Measurements from ENCODE around the gene TFAP2A.

The TFAP2A gene

GRCh38 chr6:10399451-10399850 lies 15.4 kb downstream of the TFAP2A start:
- Histone ChIP-seq H3K9ac (ENCODE audit: low read length) (no peak overlapping the region), H2BK5ac (ENCODE audit: low read depth, low read length, poor library complexity) (peak overlapping the region; percentile 61), H3K18ac (ENCODE audit: low read length) (peak overlapping the region; percentile 46), H3K79me1 (ENCODE audit: low read length) (peaks cover 18% of the 10 kb centered on the region), H4K12ac (ENCODE audit: low read depth, low read length) (no peak overlapping the region), H3K4me3 (ENCODE audit: low read depth, low read length) (no peak overlapping the region), H3K4me2 (ENCODE audit: low read length) (no peak overlapping the region), H3K36me3 (ENCODE audit: control insufficient read depth in 1 of 2, insufficient read depth in 2 of 2, low read length in 2 of 2) (peaks cover 14 to 36% of the 10 kb centered on the region in 2 experiments), H3K79me2 (ENCODE audit: control insufficient read depth, insufficient read depth, low read length, poor library complexity) (peaks cover under 1% of the 10 kb centered on the region), H2AK5ac (ENCODE audit: low read length) (no peak overlapping the region), H3K23ac (ENCODE audit: low read length) (no peak overlapping the region), H2BK12ac (ENCODE audit: low read length) (peak overlapping the region; percentile 36), H2AFZ (ENCODE audit: insufficient read depth, low read length, poor library complexity) (no peak overlapping the region), H3K9me3 (ENCODE audit: insufficient read depth, low read depth, low read length) (no peaks in the 10 kb centered on the region), H3K4ac (ENCODE audit: low read depth, low read length) (peak overlapping the region; percentile 67), H4K8ac (ENCODE audit: low read depth, low read length) (peak overlapping the region; percentile 35), H4K91ac (ENCODE audit: low read depth, low read length) (peak overlapping the region; percentile 51), H2BK120ac (ENCODE audit: insufficient read depth, low read length, poor library complexity) (no peak overlapping the region), H3K27ac (ENCODE audit: low read depth, low read length) (peak overlapping the region; percentile 56), H3K14ac (ENCODE audit: low read length) (no peak overlapping the region), H3K4me1 (ENCODE audit: control insufficient read depth in 1 of 2, insufficient read depth in 2 of 2, low read length in 2 of 2) (peaks cover 13 to 25% of the 10 kb centered on the region in 2 experiments), H3K27me3 (ENCODE audit: insufficient read depth, low read length) (no peaks in the 10 kb centered on the region)
- no CpG with 5 or more reads among the region's 2 CpGs for WGBS (ENCODE audit: extremely low coverage, insufficient coverage, insufficient read length)
- DNase-seq: no peak

- H2BK5ac ChIP-seq (ENCODE audit: low read depth, low read length, poor library complexity): no peak overlapping the region
- no peak overlapping the region for H4K91ac ChIP-seq (ENCODE audit: low read depth, low read length)
- no peak overlapping the region for H3K9ac ChIP-seq (ENCODE audit: low read length)
- H4K8ac ChIP-seq (ENCODE audit: low read depth, low read length): peak overlapping the region; percentile 11
- no peak overlapping the region for H4K12ac ChIP-seq (ENCODE audit: low read depth, low read length)
- H3K4me3 ChIP-seq (ENCODE audit: low read depth, low read length): no peak overlapping the region
- H3K36me3 ChIP-seq (ENCODE audit: control insufficient read depth in 1 of 2, insufficient read depth in 2 of 2, low read length in 2 of 2): peaks cover 14 to 33% of the 10 kb centered on the region in 2 experiments
- H3K4me2 ChIP-seq (ENCODE audit: low read length): no peak overlapping the region
- DNase-seq: no peak
- H2AK5ac ChIP-seq (ENCODE audit: low read length): no peak overlapping the region
- peaks cover 9 to 22% of the 10 kb centered on the region in 2 experiments for H3K4me1 ChIP-seq (ENCODE audit: control insufficient read depth in 1 of 2, insufficient read depth in 2 of 2, low read length in 2 of 2)
- H2AFZ ChIP-seq (ENCODE audit: insufficient read depth, low read length, poor library complexity): no peak overlapping the region
- no peak overlapping the region for H3K4ac ChIP-seq (ENCODE audit: low read depth, low read length)
- no peaks in the 10 kb centered on the region for H3K9me3 ChIP-seq (ENCODE audit: insufficient read depth, low read depth, low read length)
- H2BK12ac ChIP-seq (ENCODE audit: low read length): no peak overlapping the region
- WGBS (ENCODE audit: extremely low coverage, insufficient coverage, insufficient read length): no CpG with 5 or more reads among the region's 20 CpGs
- H3K27ac ChIP-seq (ENCODE audit: low read depth, low read length): no peak overlapping the region
- no peak overlapping the region for H3K18ac ChIP-seq (ENCODE audit: low read length)
- H3K23ac ChIP-seq (ENCODE audit: low read length): no peak overlapping the region
- no peak overlapping the region for H2BK120ac ChIP-seq (ENCODE audit: insufficient read depth, low read length, poor library complexity)
- H3K79me1 ChIP-seq (ENCODE audit: low read length): peaks cover 14% of the 10 kb centered on the region
- no peaks in the 10 kb centered on the region for H3K27me3 ChIP-seq (ENCODE audit: insufficient read depth, low read length)
- no peak overlapping the region for H3K14ac ChIP-seq (ENCODE audit: low read length)
- H3K79me2 ChIP-seq (ENCODE audit: control insufficient read depth, insufficient read depth, low read length, poor library complexity): no peaks in the 10 kb centered on the region
Measured at GRCh38 chr6:10398446-10399218, 16.2 kb downstream of the TFAP2A start.

- Histone ChIP-seq H3K23ac (ENCODE audit: low read length) (no peak overlapping the region), H4K12ac (ENCODE audit: low read depth, low read length) (no peak overlapping the region), H3K4ac (ENCODE audit: low read depth, low read length) (no peak overlapping the region), H2BK5ac (ENCODE audit: low read depth, low read length, poor library complexity) (no peak overlapping the region), H2BK120ac (ENCODE audit: insufficient read depth, low read length, poor library complexity) (no peak overlapping the region), H3K14ac (ENCODE audit: low read length) (no peak overlapping the region), H3K36me3 (ENCODE audit: control insufficient read depth in 1 of 2, insufficient read depth in 2 of 2, low read length in 2 of 2) (peaks cover 14 to 30% of the 10 kb centered on the region in 2 experiments), H3K9me3 (ENCODE audit: insufficient read depth, low read depth, low read length) (no peaks in the 10 kb centered on the region), H3K79me2 (ENCODE audit: control insufficient read depth, insufficient read depth, low read length, poor library complexity) (no peaks in the 10 kb centered on the region), H3K4me1 (ENCODE audit: control insufficient read depth in 1 of 2, insufficient read depth in 2 of 2, low read length in 2 of 2) (peaks cover 7 to 19% of the 10 kb centered on the region in 2 experiments), H4K8ac (ENCODE audit: low read depth, low read length) (peak overlapping the region; percentile 11), H3K18ac (ENCODE audit: low read length) (no peak overlapping the region), H3K4me3 (ENCODE audit: low read depth, low read length) (no peak overlapping the region), H3K27ac (ENCODE audit: low read depth, low read length) (no peak overlapping the region), H2AFZ (ENCODE audit: insufficient read depth, low read length, poor library complexity) (no peak overlapping the region), H3K4me2 (ENCODE audit: low read length) (no peak overlapping the region), H4K91ac (ENCODE audit: low read depth, low read length) (no peak overlapping the region), H3K9ac (ENCODE audit: low read length) (no peak overlapping the region), H3K79me1 (ENCODE audit: low read length) (peaks cover 13% of the 10 kb centered on the region), H2BK12ac (ENCODE audit: low read length) (no peak overlapping the region), H3K27me3 (ENCODE audit: insufficient read depth, low read length) (no peaks in the 10 kb centered on the region), H2AK5ac (ENCODE audit: low read length) (no peak overlapping the region)
- no peak for DNase-seq
- no CpG with 5 or more reads among the region's 28 CpGs for WGBS (ENCODE audit: extremely low coverage, insufficient coverage, insufficient read length)
Measured at GRCh38 chr6:10397756-10398445, 17.0 kb downstream of the TFAP2A start.

GRCh38 chr6:10396785-10397184 lies 18.1 kb downstream of the TFAP2A start:
- H3K9me3 ChIP-seq (ENCODE audit: insufficient read depth, low read depth, low read length): no peaks in the 10 kb centered on the region

More at GRCh38 chr6:10396785-10397184, 18.1 kb downstream of the TFAP2A start:
- Histone ChIP-seq H2BK120ac (ENCODE audit: insufficient read depth, low read length, poor library complexity) (no peak overlapping the region), H3K4me1 (ENCODE audit: control insufficient read depth in 1 of 2, insufficient read depth in 2 of 2, low read length in 2 of 2) (peaks cover 7 to 16% of the 10 kb centered on the region in 2 experiments), H3K14ac (ENCODE audit: low read length) (no peak overlapping the region), H3K79me2 (ENCODE audit: control insufficient read depth, insufficient read depth, low read length, poor library complexity) (no peaks in the 10 kb centered on the region), H2AFZ (ENCODE audit: insufficient read depth, low read length, poor library complexity) (no peak overlapping the region), H3K27me3 (ENCODE audit: insufficient read depth, low read length) (no peaks in the 10 kb centered on the region), H3K79me1 (ENCODE audit: low read length) (peaks cover 10% of the 10 kb centered on the region), H3K27ac (ENCODE audit: low read depth, low read length) (no peak overlapping the region), H3K23ac (ENCODE audit: low read length) (no peak overlapping the region), H3K9ac (ENCODE audit: low read length) (no peak overlapping the region), H3K4me2 (ENCODE audit: low read length) (no peak overlapping the region), H4K91ac (ENCODE audit: low read depth, low read length) (no peak overlapping the region), H3K36me3 (ENCODE audit: control insufficient read depth in 1 of 2, insufficient read depth in 2 of 2, low read length in 2 of 2) (peaks cover 14 to 23% of the 10 kb centered on the region in 2 experiments), H4K8ac (ENCODE audit: low read depth, low read length) (no peak overlapping the region), H2BK12ac (ENCODE audit: low read length) (no peak overlapping the region), H3K4ac (ENCODE audit: low read depth, low read length) (no peak overlapping the region), H2BK5ac (ENCODE audit: low read depth, low read length, poor library complexity) (no peak overlapping the region), H2AK5ac (ENCODE audit: low read length) (no peak overlapping the region), H3K4me3 (ENCODE audit: low read depth, low read length) (no peak overlapping the region), H4K12ac (ENCODE audit: low read depth, low read length) (no peak overlapping the region), H3K18ac (ENCODE audit: low read length) (no peak overlapping the region)
- no peak for DNase-seq
- WGBS (ENCODE audit: extremely low coverage, insufficient coverage, insufficient read length): no CpG with 5 or more reads among the region's 3 CpGs

Measured in trophoblast cell (in vitro differentiated cells and primary cell).